Osteoblast (primary cell): ENCODE measurements around the gene KRT36. TPM values are rescaled to one million over a fixed set of nuclear protein-coding genes. Genes with fewer than 3 reads are reported as not detected.

Experiments used
- DNase-seq: peaks from one replicate; pipeline ENCODE4 v3.0.0; 2011; ENCODE audit warnings: low spot score, mixed read lengths; ENCODE audit not compliant: insufficient read length; ENCODE audit errors: missing footprints
- H2AFZ ChIP-seq: 2 replicates; pipeline ENCODE4 v1.6.0; 2011; ENCODE audit warnings: mild to moderate bottlenecking, low read length
- H3K27ac ChIP-seq: 2 replicates; pipeline ENCODE4 v1.5.1; 2011; ENCODE audit warnings: mild to moderate bottlenecking, low read depth, low read length, moderate library complexity
- H3K27me3 ChIP-seq: 2 replicates; pipeline ENCODE4 v1.6.0; 2012; ENCODE audit warnings: mild to moderate bottlenecking, control low read depth, inconsistent platforms, low read length, moderate library complexity; ENCODE audit not compliant: insufficient read depth
- H3K36me3 ChIP-seq: 2 replicates; pipeline ENCODE4 v1.5.1; 2011; ENCODE audit warnings: mild to moderate bottlenecking, low read length, control low read depth, moderate library complexity; ENCODE audit not compliant: insufficient read depth
- H3K4me1 ChIP-seq: 2 replicates; pipeline ENCODE4 v1.5.1; 2011; ENCODE audit warnings: mild to moderate bottlenecking, low read length, control low read depth, moderate library complexity; ENCODE audit not compliant: insufficient read depth
- H3K4me2 ChIP-seq: 2 replicates; pipeline ENCODE4 v1.6.0; 2011; ENCODE audit warnings: mild to moderate bottlenecking, low read length; ENCODE audit not compliant: insufficient read depth
- H3K4me3 ChIP-seq: fragments of 200-600 bp; sonication (generic); 3 replicates; pipeline ENCODE4 v1.5.1; 2012; ENCODE audit warnings: mild to moderate bottlenecking, low read length, inconsistent platforms; ENCODE audit not compliant: insufficient read depth
- H3K79me2 ChIP-seq: 2 replicates; pipeline ENCODE4 v1.6.0; 2012; ENCODE audit warnings: mild to moderate bottlenecking, low read length, control low read depth, inconsistent platforms; ENCODE audit not compliant: insufficient read depth
- H3K9me3 ChIP-seq: 2 replicates; pipeline ENCODE4 v1.5.1; 2011; ENCODE audit warnings: low read depth, low read length, control low read depth
- H4K20me1 ChIP-seq: 2 replicates; pipeline ENCODE4 v1.6.0; 2012; ENCODE audit warnings: mild to moderate bottlenecking, low read length, control low read depth; ENCODE audit not compliant: insufficient read depth
- CTCF ChIP-seq: IDR thresholded peaks from 2 replicates; pipeline ENCODE4 v1.5.1; 2011; ENCODE audit warnings: mild to moderate bottlenecking, low read depth, low read length, moderate library complexity; ENCODE audit errors: extremely low read depth
- total RNA-seq: library from RNA; depleted of rRNA; stranded (reverse); fragments of >200 nt; gene quantifications from 2 replicates; pipeline ENCODE4 v1.2.3, GENCODE V29; 2012

The KRT36 gene
- total RNA-seq, 1 donor = 0.36 TPM

- H3K27me3 ChIP-seq = no peaks in the 10 kb centered on the region
- no peaks in the 10 kb centered on the region for H4K20me1 ChIP-seq
- no peak overlapping the region for H3K4me2 ChIP-seq
- DNase-seq = no peak
- H3K9me3 ChIP-seq = no peaks in the 10 kb centered on the region
- H3K27ac ChIP-seq = no peak overlapping the region
- H3K4me1 ChIP-seq = no peaks in the 10 kb centered on the region
- H3K36me3 ChIP-seq = no peaks in the 10 kb centered on the region
- H3K4me3 ChIP-seq = no peak overlapping the region
- no peak overlapping the region for H2AFZ ChIP-seq
- H3K79me2 ChIP-seq = no peaks in the 10 kb centered on the region
- no peak for TF ChIP-seq CTCF
Observed at GRCh38 chr17:41484920-41485904, 4.5 kb downstream of the KRT36 start.

GRCh38 chr17:41483991-41484826 lies 5.5 kb downstream of the KRT36 start:
- no peaks in the 10 kb centered on the region for H4K20me1 ChIP-seq
- no peaks in the 10 kb centered on the region for H3K27me3 ChIP-seq
- H3K9me3 ChIP-seq = no peaks in the 10 kb centered on the region
- H3K79me2 ChIP-seq = no peaks in the 10 kb centered on the region
- no peaks in the 10 kb centered on the region for H3K36me3 ChIP-seq
- no peaks in the 10 kb centered on the region for H3K4me1 ChIP-seq
- no peak for TF ChIP-seq CTCF
- no peak overlapping the region for H3K27ac ChIP-seq
- no peak for DNase-seq
- H2AFZ ChIP-seq = no peak overlapping the region
- no peak overlapping the region for H3K4me2 ChIP-seq
- H3K4me3 ChIP-seq = no peak overlapping the region

GRCh38 chr17:41483531-41483930 lies 6.2 kb downstream of the KRT36 start:
- H4K20me1 ChIP-seq = no peaks in the 10 kb centered on the region
- no peak overlapping the region for H3K27ac ChIP-seq
- H3K4me3 ChIP-seq = no peak overlapping the region
- no peak for TF ChIP-seq CTCF
- no peaks in the 10 kb centered on the region for H3K4me1 ChIP-seq
- H3K79me2 ChIP-seq = no peaks in the 10 kb centered on the region
- no peaks in the 10 kb centered on the region for H3K27me3 ChIP-seq
- no peaks in the 10 kb centered on the region for H3K9me3 ChIP-seq
- no peak for DNase-seq
- no peak overlapping the region for H3K4me2 ChIP-seq
- no peak overlapping the region for H2AFZ ChIP-seq
- no peaks in the 10 kb centered on the region for H3K36me3 ChIP-seq

GRCh38 chr17:41481036-41481435 lies 8.7 kb downstream of the KRT36 start, which contains the start of gene KRT35:
TSS of gene KRT35 (minus strand) at chr17:41481151. CDS start at chr17:41481097, 54 bp downstream.
- DNase-seq = no peak
- Histone ChIP-seq H2AFZ (no peak within 1 kb of the TSS), H3K27me3 (no peaks in the 10 kb centered on the region), H4K20me1 (no peaks in the 10 kb centered on the region), H3K9me3 (no peaks in the 10 kb centered on the region), H3K27ac (no peak within 1 kb of the TSS), H3K4me3 (no peak within 1 kb of the TSS), H3K4me2 (no peak within 1 kb of the TSS), H3K36me3 (no peaks in the 10 kb centered on the region), H3K79me2 (no peaks in the 10 kb centered on the region), H3K4me1 (no peaks in the 10 kb centered on the region)
- TF ChIP-seq CTCF = no peak
